PFSK-1 (cell line): Measurements from ENCODE around the gene KIFAP3.

Experiments
- POLR2AphosphoS5 ChIP-seq: IDR thresholded peaks from 2 replicates; pipeline ENCODE4 v1.6.1; 2012; ENCODE audit warnings: low read depth, mild to moderate bottlenecking, control low read depth, low read length, moderate library complexity
- SIN3A ChIP-seq: IDR thresholded peaks from 2 replicates; pipeline ENCODE4 v1.6.1; 2012; ENCODE audit warnings: mild to moderate bottlenecking, low read length, moderate library complexity, borderline replicate concordance; ENCODE audit not compliant: insufficient read depth
- TF ChIP-seq, protein P1 (sequence below), 2 experiments: IDR thresholded peaks; 2 replicates each; pipeline versions ENCODE4 v1.6.1 to v1.8.0; 2011 to 2012; ENCODE audit warnings: low read depth in 2 of 2, low read length in 2 of 2, control low read depth in 1 of 2, inconsistent platforms in 1 of 2, mild to moderate bottlenecking in 1 of 2, moderate library complexity in 1 of 2; ENCODE audit not compliant: insufficient read depth in 1 of 2

DNA sequence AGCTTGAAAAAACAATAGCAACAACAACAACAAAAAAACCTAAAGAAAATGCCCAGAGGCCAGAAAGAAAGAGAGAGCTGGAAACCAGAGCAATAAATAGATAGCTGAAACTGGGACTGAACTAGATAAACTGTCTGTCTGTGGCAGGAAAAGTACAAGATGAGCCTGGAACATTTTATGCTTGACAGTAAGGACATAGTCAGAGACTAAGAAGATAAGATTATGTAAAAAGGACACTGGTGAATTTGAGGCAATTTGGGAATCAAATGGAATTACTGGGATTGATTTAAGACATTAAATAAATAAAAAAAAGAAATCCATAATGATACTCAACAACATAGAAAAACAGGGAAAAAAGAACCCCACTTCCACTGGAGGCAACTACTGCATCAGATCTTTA, 1.7 kb upstream of the KIFAP3 start:
- TF ChIP-seq, protein P1, sequence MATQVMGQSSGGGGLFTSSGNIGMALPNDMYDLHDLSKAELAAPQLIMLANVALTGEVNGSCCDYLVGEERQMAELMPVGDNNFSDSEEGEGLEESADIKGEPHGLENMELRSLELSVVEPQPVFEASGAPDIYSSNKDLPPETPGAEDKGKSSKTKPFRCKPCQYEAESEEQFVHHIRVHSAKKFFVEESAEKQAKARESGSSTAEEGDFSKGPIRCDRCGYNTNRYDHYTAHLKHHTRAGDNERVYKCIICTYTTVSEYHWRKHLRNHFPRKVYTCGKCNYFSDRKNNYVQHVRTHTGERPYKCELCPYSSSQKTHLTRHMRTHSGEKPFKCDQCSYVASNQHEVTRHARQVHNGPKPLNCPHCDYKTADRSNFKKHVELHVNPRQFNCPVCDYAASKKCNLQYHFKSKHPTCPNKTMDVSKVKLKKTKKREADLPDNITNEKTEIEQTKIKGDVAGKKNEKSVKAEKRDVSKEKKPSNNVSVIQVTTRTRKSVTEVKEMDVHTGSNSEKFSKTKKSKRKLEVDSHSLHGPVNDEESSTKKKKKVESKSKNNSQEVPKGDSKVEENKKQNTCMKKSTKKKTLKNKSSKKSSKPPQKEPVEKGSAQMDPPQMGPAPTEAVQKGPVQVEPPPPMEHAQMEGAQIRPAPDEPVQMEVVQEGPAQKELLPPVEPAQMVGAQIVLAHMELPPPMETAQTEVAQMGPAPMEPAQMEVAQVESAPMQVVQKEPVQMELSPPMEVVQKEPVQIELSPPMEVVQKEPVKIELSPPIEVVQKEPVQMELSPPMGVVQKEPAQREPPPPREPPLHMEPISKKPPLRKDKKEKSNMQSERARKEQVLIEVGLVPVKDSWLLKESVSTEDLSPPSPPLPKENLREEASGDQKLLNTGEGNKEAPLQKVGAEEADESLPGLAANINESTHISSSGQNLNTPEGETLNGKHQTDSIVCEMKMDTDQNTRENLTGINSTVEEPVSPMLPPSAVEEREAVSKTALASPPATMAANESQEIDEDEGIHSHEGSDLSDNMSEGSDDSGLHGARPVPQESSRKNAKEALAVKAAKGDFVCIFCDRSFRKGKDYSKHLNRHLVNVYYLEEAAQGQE (IDR thresholded peaks at IDR 0.05; ENCODE audit: insufficient read depth in 1 of 2, low read depth in 2 of 2, low read length in 2 of 2) = no peak
- TF ChIP-seq POLR2AphosphoS5 (no peak), SIN3A (no peak)
